NT2/D1 (cell line): ENCODE results near the gene KHDC3L.

ENCODE experiments used
- DNase-seq: peaks from one replicate; pipeline ENCODE4 v3.0.0-alpha.2; 2011; ENCODE audit warnings: low read depth, low spot score
- H3K27me3 ChIP-seq: 2 replicates; pipeline ENCODE4 v1.6.0; 2011; ENCODE audit warnings: mild to moderate bottlenecking; ENCODE audit not compliant: insufficient read length, insufficient read depth
- H3K36me3 ChIP-seq: 2 replicates; pipeline ENCODE4 v1.6.1; 2011; ENCODE audit warnings: mild to moderate bottlenecking, low read length, mixed read lengths; ENCODE audit not compliant: insufficient read depth, insufficient read length
- H3K4me1 ChIP-seq: 2 replicates; pipeline ENCODE4 v1.5.1; 2011; ENCODE audit not compliant: insufficient read depth, insufficient read length
- H3K4me3 ChIP-seq: 2 replicates; pipeline ENCODE4 v1.5.1; 2011; ENCODE audit warnings: low read depth; ENCODE audit not compliant: insufficient read length
- H3K9ac ChIP-seq: 2 replicates; pipeline ENCODE4 v1.6.0; 2011; ENCODE audit warnings: low read depth; ENCODE audit not compliant: insufficient read length
- H3K9me3 ChIP-seq: 2 replicates; pipeline ENCODE4 v1.5.1; 2011; ENCODE audit warnings: mild to moderate bottlenecking, low read length; ENCODE audit not compliant: insufficient read depth
- SUZ12 ChIP-seq: IDR thresholded peaks from 2 replicates; pipeline ENCODE4 v1.6.1; 2011; ENCODE audit not compliant: insufficient read length, insufficient read depth; ENCODE audit errors: extremely low read depth
- YY1 ChIP-seq: IDR thresholded peaks from 2 replicates; pipeline ENCODE4 v1.6.1; 2011; ENCODE audit not compliant: insufficient read length, insufficient read depth
- ZNF274 ChIP-seq: IDR thresholded peaks from 2 replicates; pipeline ENCODE4 v1.6.1; 2011; ENCODE audit warnings: mild to moderate bottlenecking, low read depth, low read length

Gene KHDC3L

GRCh38 chr6:73409395-73409794 is 46.9 kb downstream of the KHDC3L start:
- Histone ChIP-seq H3K27me3 (no peaks in the 10 kb centered on the region), H3K9ac (no peak overlapping the region), H3K4me1 (no peaks in the 10 kb centered on the region), H3K36me3 (no peaks in the 10 kb centered on the region), H3K4me3 (no peak overlapping the region), H3K9me3 (no peaks in the 10 kb centered on the region)
- TF ChIP-seq ZNF274 (no peak), YY1 (no peak)
- no peak for DNase-seq

GRCh38 chr6:73413102-73413501 is 50.6 kb downstream of the KHDC3L start:
- no peaks in the 10 kb centered on the region for H3K36me3 ChIP-seq
- H3K27me3 ChIP-seq = no peaks in the 10 kb centered on the region
- no peak overlapping the region for H3K9ac ChIP-seq
- TF ChIP-seq ZNF274 (no peak), SUZ12 (no peak), YY1 (no peak)
- no peaks in the 10 kb centered on the region for H3K9me3 ChIP-seq
- no peaks in the 10 kb centered on the region for H3K4me1 ChIP-seq
- no peak for DNase-seq
- no peak overlapping the region for H3K4me3 ChIP-seq
